H1 (cell line): ENCODE results near the gene TAX1BP1. TPM values are rescaled to one million over a fixed set of nuclear protein-coding genes. Genes with fewer than 3 reads are reported as not detected.

Experiments used
- CTCF ChIA-PET: fragments of 300-600 bp; sonication (Branson Sonifier 250); formaldehyde crosslinking; loops from one replicate; lab custom pipeline; 2021; ENCODE audit not compliant: partially characterized antibody; lab: Charles Lee
- POLR2A ChIA-PET: fragments of 300-600 bp; sonication (Branson Sonifier 250); formaldehyde crosslinking; loops from one replicate; lab custom pipeline; 2021; ENCODE audit warnings: inconsistent platforms; ENCODE audit not compliant: partially characterized antibody; lab: Charles Lee
- DNase-seq, 2 experiments: peaks; one replicate each; pipeline versions ENCODE4 v3.0.0 to v3.0.0-alpha.2; 2010 to 2022; ENCODE audit warnings: low spot score in 2 of 2, low read depth in 1 of 2, mixed read lengths in 1 of 2
- FAIRE-seq: peaks from 2 replicates; lab custom pipeline; 2011; peaks lifted over from hg19 to GRCh38; lab: Jason Lieb, UNC
- H2AFZ ChIP-seq: 2 replicates; pipeline ENCODE4 v1.8.1; 2012; ENCODE audit warnings: low read length, inconsistent platforms
- H2AK5ac ChIP-seq: 2 replicates; pipeline ENCODE4 v1.6.1; 2013; ENCODE audit warnings: low read depth, low read length
- H2BK120ac ChIP-seq: replicated peaks from 2 replicates; pipeline ENCODE3; 2013; ENCODE audit warnings: low read depth, low read length, inconsistent platforms
- H2BK12ac ChIP-seq: 2 replicates; pipeline ENCODE4 v1.6.1; 2013; ENCODE audit warnings: low read depth, low read length
- H2BK15ac ChIP-seq: 2 replicates; pipeline ENCODE4 v1.6.1; 2013; ENCODE audit warnings: low read length
- H2BK20ac ChIP-seq: 2 replicates; pipeline ENCODE4 v1.6.1; 2013; ENCODE audit warnings: low read length
- H2BK5ac ChIP-seq: 2 replicates; pipeline ENCODE4 v1.6.1; 2013; ENCODE audit warnings: low read depth, low read length
- H3K14ac ChIP-seq: 2 replicates; pipeline ENCODE4 v1.6.1; 2013; ENCODE audit warnings: inconsistent platforms; ENCODE audit not compliant: insufficient read length
- H3K18ac ChIP-seq: 2 replicates; pipeline ENCODE4 v1.6.1; 2013; ENCODE audit warnings: low read length; ENCODE audit errors: extremely low read depth
- H3K23ac ChIP-seq: 2 replicates; pipeline ENCODE4 v1.6.1; 2013; ENCODE audit warnings: inconsistent platforms; ENCODE audit not compliant: insufficient read length
- H3K23me2 ChIP-seq: 2 replicates; pipeline ENCODE4 v1.6.1; 2013; ENCODE audit warnings: low read depth, low read length
- H3K27ac ChIP-seq: 2 replicates; pipeline ENCODE4 v1.6.1; 2011; ENCODE audit warnings: low read depth, low read length, inconsistent platforms
- H3K27me3 ChIP-seq, 4 experiments: replicated peaks in 1 of 4; 1 replicate in 1 of 4; 2 replicates in 3 of 4; pipeline versions ENCODE4 v1.6.1 to v1.8.1; 2011 to 2013; ENCODE audit warnings: low read length in 3 of 4, mild to moderate bottlenecking in 3 of 4, inconsistent platforms in 2 of 4, mixed read lengths in 2 of 4, moderate library complexity in 1 of 4; ENCODE audit not compliant: control insufficient read depth in 3 of 4, insufficient read depth in 3 of 4; ENCODE audit errors: extremely low read depth in 1 of 4
- H3K36me3 ChIP-seq, 4 experiments: 2 replicates each; pipeline versions ENCODE4 v1.6.1 to v1.8.1; 2011 to 2013; ENCODE audit warnings: mild to moderate bottlenecking in 4 of 4, low read length in 3 of 4, moderate library complexity in 2 of 4, control low read depth in 1 of 4, inconsistent platforms in 1 of 4; ENCODE audit not compliant: insufficient read depth in 4 of 4, control insufficient read depth in 2 of 4
- H3K4ac ChIP-seq: replicated peaks from 2 replicates; pipeline ENCODE3; 2013; ENCODE audit warnings: low read length, low read depth, mixed read lengths, inconsistent platforms; ENCODE audit not compliant: insufficient read length
- H3K4me1 ChIP-seq, 4 experiments: replicated peaks in 1 of 4; 1 replicate in 1 of 4; 2 replicates in 3 of 4; pipeline versions ENCODE4 v1.6.1 to v1.8.1; 2011 to 2013; ENCODE audit warnings: low read length in 3 of 4, inconsistent platforms in 2 of 4, mixed read lengths in 1 of 4; ENCODE audit not compliant: insufficient read depth in 4 of 4, control insufficient read depth in 3 of 4
- H3K4me2 ChIP-seq, 2 experiments: 2 replicates each; pipeline versions ENCODE4 v1.6.1 to v1.8.1; 2011 to 2013; ENCODE audit warnings: low read depth in 2 of 2, low read length in 2 of 2, control low read depth in 1 of 2, inconsistent platforms in 1 of 2, mild to moderate bottlenecking in 1 of 2; ENCODE audit not compliant: insufficient read depth in 1 of 2
- H3K4me3 ChIP-seq, 4 experiments: fragments of 200-600, 300-600 bp in 1 of 4; sonication (generic), shearing (Covaris generic), sonication (Bioruptor Twin) in 1 of 4; 2 replicates each; pipeline versions ENCODE4 v1.5.1 to v1.8.1; 2011 to 2016; ENCODE audit warnings: low read length in 4 of 4, low read depth in 3 of 4, control low read depth in 2 of 4, inconsistent platforms in 2 of 4, mild to moderate bottlenecking in 2 of 4, mixed read lengths in 1 of 4, moderate library complexity in 1 of 4; ENCODE audit not compliant: insufficient read depth in 2 of 4; ENCODE audit errors: extremely low read depth in 1 of 4
- H3K56ac ChIP-seq: replicated peaks from 2 replicates; pipeline ENCODE3; 2013; ENCODE audit warnings: low read depth, mild to moderate bottlenecking, mixed read lengths, low read length, inconsistent platforms; ENCODE audit not compliant: insufficient read length
- H3K79me1 ChIP-seq: 2 replicates; pipeline ENCODE4 v1.6.1; 2013; ENCODE audit warnings: low read depth, low read length, control low read depth
- H3K79me2 ChIP-seq, 2 experiments: 2 replicates each; pipeline versions ENCODE4 v1.6.1 to v1.8.1; 2012 to 2013; ENCODE audit warnings: low read length in 2 of 2, mild to moderate bottlenecking in 2 of 2, inconsistent platforms in 1 of 2; ENCODE audit not compliant: insufficient read depth in 2 of 2, control insufficient read depth in 1 of 2
- H3K9ac ChIP-seq, 4 experiments: replicated peaks in 1 of 4; 1 replicate in 1 of 4; 2 replicates in 3 of 4; pipeline versions ENCODE4 v1.6.1 to v1.8.1; 2011 to 2013; ENCODE audit warnings: low read depth in 3 of 4, low read length in 3 of 4, control low read depth in 2 of 4, mild to moderate bottlenecking in 2 of 4, moderate library complexity in 2 of 4, inconsistent platforms in 1 of 4; ENCODE audit errors: extremely low read depth in 1 of 4
- H3K9me3 ChIP-seq, 2 experiments: 2 replicates each; pipeline versions ENCODE4 v1.6.1 to v1.8.1; 2012 to 2013; ENCODE audit warnings: mild to moderate bottlenecking in 2 of 2, moderate library complexity in 2 of 2, control low read depth in 1 of 2, inconsistent platforms in 1 of 2, low read depth in 1 of 2, low read length in 1 of 2, mixed read lengths in 1 of 2; ENCODE audit not compliant: insufficient read depth in 2 of 2
- H4K20me1 ChIP-seq, 2 experiments: replicated peaks in 1 of 2; 2 replicates each; pipeline versions ENCODE3 to v1.8.1; 2011 to 2013; ENCODE audit warnings: inconsistent platforms in 2 of 2, low read length in 2 of 2, mild to moderate bottlenecking in 1 of 2; ENCODE audit not compliant: insufficient read depth in 2 of 2, control insufficient read depth in 1 of 2
- H4K5ac ChIP-seq: 2 replicates; pipeline ENCODE4 v1.6.1; 2013; ENCODE audit warnings: low read length, low read depth, mixed read lengths, inconsistent platforms; ENCODE audit not compliant: insufficient read length
- H4K8ac ChIP-seq: 2 replicates; pipeline ENCODE4 v1.8.0; 2013; ENCODE audit warnings: mild to moderate bottlenecking, moderate library complexity, low read length, inconsistent platforms; ENCODE audit not compliant: insufficient read depth; ENCODE audit errors: extremely low read depth
- H4K91ac ChIP-seq: replicated peaks from 2 replicates; pipeline ENCODE3; 2013; ENCODE audit warnings: low read length, mixed read lengths, inconsistent platforms; ENCODE audit not compliant: insufficient read length
- BACH1 ChIP-seq: IDR thresholded peaks from 2 replicates; pipeline ENCODE4 v1.6.1; 2012; ENCODE audit warnings: low read length, improper control_type of control experiment
- BRCA1 ChIP-seq: IDR thresholded peaks from 2 replicates; pipeline ENCODE4 v1.6.1; 2012; ENCODE audit warnings: low read depth, low read length, improper control_type of control experiment
- CHD2 ChIP-seq: IDR thresholded peaks from 2 replicates; pipeline ENCODE4 v1.6.1; 2012; ENCODE audit warnings: low read length, improper control_type of control experiment
- CTBP2 ChIP-seq: IDR thresholded peaks from 2 replicates; pipeline ENCODE4 v1.7.0; 2011; ENCODE audit warnings: borderline replicate concordance, mild to moderate bottlenecking, moderate library complexity, mixed read lengths, low read length; ENCODE audit not compliant: insufficient read depth, insufficient read length
- GABPA ChIP-seq: IDR thresholded peaks from 2 replicates; pipeline ENCODE4 v1.6.1; 2011; ENCODE audit warnings: mild to moderate bottlenecking, low read length, moderate library complexity, borderline replicate concordance; ENCODE audit not compliant: insufficient read depth
- HDAC2 ChIP-seq, 2 experiments: fragments of 300-600 bp in 1 of 2; sonication (generic) in 1 of 2; IDR thresholded peaks; 2 replicates each; pipeline ENCODE4 v1.6.1; 2011 to 2012; ENCODE audit warnings: low read depth in 2 of 2, low read length in 2 of 2, mild to moderate bottlenecking in 2 of 2, moderate library complexity in 2 of 2, borderline replicate concordance in 1 of 2, inconsistent platforms in 1 of 2
- HDAC6 ChIP-seq: IDR thresholded peaks from one replicate; pipeline ENCODE4 v1.7.1; 2012; ENCODE audit warnings: low read depth, mild to moderate bottlenecking, inconsistent platforms, low read length, moderate library complexity
- NRF1 ChIP-seq: IDR thresholded peaks from 2 replicates; pipeline ENCODE4 v1.6.1; 2011; ENCODE audit warnings: mild to moderate bottlenecking, low read depth, low read length, improper control_type of control experiment
- PHF8 ChIP-seq: fragments of 200-600 bp; sonication (generic); conservative IDR thresholded peaks from 2 replicates; pipeline ENCODE4 v1.7.1; 2012; ENCODE audit warnings: low read depth, mild to moderate bottlenecking, inconsistent platforms, low read length, moderate library complexity
- POLR2A ChIP-seq, 2 experiments: IDR thresholded peaks; 1 replicate in 1 of 2; 2 replicates in 1 of 2; pipeline ENCODE4 v1.6.1; 2011; ENCODE audit warnings: low read depth in 2 of 2, low read length in 2 of 2, mild to moderate bottlenecking in 2 of 2; ENCODE audit errors: control extremely low read depth in 1 of 2
- RBBP5 ChIP-seq: IDR thresholded peaks from 2 replicates; pipeline ENCODE4 v1.7.1; 2012; ENCODE audit warnings: low read depth, mild to moderate bottlenecking, inconsistent platforms, low read length, moderate library complexity, borderline replicate concordance
- SUZ12 ChIP-seq: fragments of 200-600 bp; sonication (generic); IDR thresholded peaks from 2 replicates; pipeline ENCODE4 v1.6.1; 2012; ENCODE audit warnings: mild to moderate bottlenecking, inconsistent platforms, low read length, moderate library complexity, mixed read lengths
- TAF1 ChIP-seq: IDR thresholded peaks from 2 replicates; pipeline ENCODE4 v1.6.1; 2011; ENCODE audit warnings: mild to moderate bottlenecking, low read depth, low read length
- TBP ChIP-seq: IDR thresholded peaks from 2 replicates; pipeline ENCODE4 v1.6.1; 2011; ENCODE audit warnings: low read depth, low read length, improper control_type of control experiment
- TCF12 ChIP-seq: IDR thresholded peaks from 2 replicates; pipeline ENCODE4 v1.6.1; 2011; ENCODE audit warnings: low read depth, mild to moderate bottlenecking, low read length
- WGBS, 2 experiments: shearing (Covaris generic) in 1 of 2; methylation state at CpG; one replicate each; pipeline versions ENCODE4 v1.1.6 to v1.1.7; 2013 to 2015; ENCODE audit warnings: low lambda C conversion rate in 2 of 2, mixed read lengths in 2 of 2, inconsistent platforms in 1 of 2, low coverage in 1 of 2, missing lambda C conversion rate in 1 of 2; ENCODE audit not compliant: insufficient replicate concordance in 2 of 2, insufficient coverage in 1 of 2, insufficient read length in 1 of 2; ENCODE audit errors: extremely low coverage in 1 of 2, missing lambda C conversion rate in 1 of 2; 5-methylcytosine and 5-hydroxymethylcytosine counted together
- polyA plus RNA-seq, 7 experiments: library from polyadenylated mRNA; depleted of rRNA in 3 of 7; stranded (reverse) in 5 of 7; unstranded in 2 of 7; fragments of >200 nt in 5 of 7; fragments of 200-250 nt in 2 of 7; gene quantifications; 1 replicate in 5 of 7; 2 replicates in 1 of 7; 4 replicates in 1 of 7; pipeline versions ENCODE4 v1.2.1 to v1.2.3, GENCODE V29; 2011 to 2013; ENCODE audit warnings: missing spikeins in 2 of 7, mixed read lengths in 2 of 7
- total RNA-seq: library from RNA; stranded (reverse); fragmentation: NEBNext Ultra II Directional; extraction: Animal tissue kit (Norgen Biotek cat#: 25700); gene quantifications from 2 replicates; pipeline ENCODE4 v1.2.1, GENCODE V29; 2021

Gene TAX1BP1
- total and polyA plus RNA-seq, 2 of the 8 experiments (the other 6 are each of a cell fraction or from before 2014, with no cell fraction given): 56.0 to 62.7 TPM

GRCh38 chr7:27735831-27736230, 4.1 kb upstream of the TAX1BP1 start:
- Histone ChIP-seq H3K4me1 (no peaks in the 10 kb centered on the region; a peak in 1 of 7 replicates), H2BK20ac (no peak overlapping the region), H2BK12ac (no peak overlapping the region), H2AK5ac (no peak overlapping the region), H3K4ac (no peak overlapping the region), H2BK15ac (no peak overlapping the region), H3K27ac (no peak overlapping the region), H3K18ac (no peak overlapping the region), H3K14ac (no peak overlapping the region), H3K4me3 (no peak overlapping the region), H4K5ac (no peak overlapping the region), H2BK120ac (no peak overlapping the region), H4K8ac (no peak overlapping the region), H3K9me3 (no peaks in the 10 kb centered on the region), H3K27me3 (no peaks in the 10 kb centered on the region), H3K79me2 (peaks cover 0 to 1% of the 10 kb centered on the region in 2 experiments; a peak in 3 of 4 replicates), H4K20me1 (peaks cover 0 to 1% of the 10 kb centered on the region in 2 experiments), H2AFZ (no peak overlapping the region), H3K56ac (no peak overlapping the region), H2BK5ac (no peak overlapping the region), H3K23ac (no peak overlapping the region), H4K91ac (no peak overlapping the region), H3K23me2 (no peaks in the 10 kb centered on the region; the same call in 1 of the 2 replicates), H3K9ac (no peak overlapping the region), H3K79me1 (no peaks in the 10 kb centered on the region), H3K4me2 (no peak overlapping the region), H3K36me3 (no peaks in the 10 kb centered on the region)
- 81% methylated on average over 2 of the region's 2 CpGs; no CpG with 5 or more reads in 1 of the 2 experiments for WGBS, 2 experiments
- no peak for DNase-seq
- POLR2A ChIA-PET: no interaction called here
- TF ChIP-seq PHF8 (no peak), HDAC6 (no peak), BRCA1 (no peak), BACH1 (no peak), RBBP5 (no peak), POLR2A (IDR thresholded peaks at IDR 0.05; ENCODE audit: control extremely low read depth in 1 of 2, low read depth in 2 of 2, low read length in 2 of 2) (no peak), TBP (no peak), TCF12 (no peak), TAF1 (no peak), CHD2 (no peak), SUZ12 (no peak), GABPA (no peak), NRF1 (no peak), CTBP2 (no peak), HDAC2 (IDR thresholded peaks at IDR 0.05; ENCODE audit: borderline replicate concordance in 1 of 2, low read depth in 2 of 2, low read length in 2 of 2) (no peak)
- CTCF ChIA-PET: no interaction called here
- no peak for FAIRE-seq
